ENCODE measurements around the gene BHLHE23.

The BHLHE23 gene

GRCh38 chr20:63006540-63007359 lies at the start of gene BHLHE23:
TSS of gene BHLHE23 (minus strand) at chr20:63006964. CDS start at chr20:63006774, 190 bp downstream.
- TF ChIP-seq CTCF (IDR thresholded peaks at IDR 0.05; ENCODE audit: low read depth, low read length, missing control alignments), result no peak
- Histone ChIP-seq H3K27ac (no peak within 1 kb of the TSS), H3K36me3 (replicated peaks) (no peaks in the 10 kb centered on the region), H3K27me3 (replicated peaks) (peaks cover 94% of the 10 kb centered on the region), H3K4me3 (ENCODE audit: low read depth, low read length) (no peak within 1 kb of the TSS)
- DNase-seq, result no peak
- in situ Hi-C loops (cut with HindIII; ENCODE audit: low pct_ligation_motif_present, low sequenced_read_pairs), result no loop called here

GRCh38 chr20:63055575-63056235 lies 48.9 kb upstream of the BHLHE23 start:
- H3K27me3 ChIP-seq (replicated peaks), result peaks cover 8% of the 10 kb centered on the region
- H3K4me3 ChIP-seq (ENCODE audit: low read depth, low read length), result no peak overlapping the region
- no peak for DNase-seq
- in situ Hi-C loops (cut with HindIII; ENCODE audit: low pct_ligation_motif_present, low sequenced_read_pairs), result no loop called here
- no peak for TF ChIP-seq CTCF (IDR thresholded peaks at IDR 0.05; ENCODE audit: low read depth, low read length, missing control alignments)
- H3K36me3 ChIP-seq (replicated peaks), result no peaks in the 10 kb centered on the region
- no peak overlapping the region for H3K27ac ChIP-seq

- Histone ChIP-seq H3K27me3 (replicated peaks) (peaks cover 8% of the 10 kb centered on the region), H3K36me3 (replicated peaks) (no peaks in the 10 kb centered on the region), H3K27ac (no peak overlapping the region), H3K4me3 (ENCODE audit: low read depth, low read length) (no peak overlapping the region)
- no peak for DNase-seq
- TF ChIP-seq CTCF (IDR thresholded peaks at IDR 0.05; ENCODE audit: low read depth, low read length, missing control alignments), result no peak
- in situ Hi-C loops (cut with HindIII; ENCODE audit: low pct_ligation_motif_present, low sequenced_read_pairs), result no loop called here
Observed at GRCh38 chr20:63054681-63055240, 48.0 kb upstream of the BHLHE23 start.

- peaks cover 8% of the 10 kb centered on the region for H3K27me3 ChIP-seq (replicated peaks)
- no peak for TF ChIP-seq CTCF (IDR thresholded peaks at IDR 0.05; ENCODE audit: low read depth, low read length, missing control alignments)
- in situ Hi-C loops (cut with HindIII; ENCODE audit: low pct_ligation_motif_present, low sequenced_read_pairs), result no loop called here
- no peaks in the 10 kb centered on the region for H3K36me3 ChIP-seq (replicated peaks)
- no peak overlapping the region for H3K4me3 ChIP-seq (ENCODE audit: low read depth, low read length)
- DNase-seq, result no peak
- no peak overlapping the region for H3K27ac ChIP-seq
Observed at GRCh38 chr20:63054103-63054474, 47.3 kb upstream of the BHLHE23 start.

- Histone ChIP-seq H3K4me3 (ENCODE audit: low read depth, low read length) (no peak overlapping the region), H3K27me3 (replicated peaks) (peaks cover 8% of the 10 kb centered on the region), H3K27ac (no peak overlapping the region), H3K36me3 (replicated peaks) (no peaks in the 10 kb centered on the region)
- in situ Hi-C loops (cut with HindIII; ENCODE audit: low pct_ligation_motif_present, low sequenced_read_pairs), result no loop called here
- DNase-seq, result no peak
- TF ChIP-seq CTCF (IDR thresholded peaks at IDR 0.05; ENCODE audit: low read depth, low read length, missing control alignments), result no peak
Observed at GRCh38 chr20:63053432-63054102, 46.8 kb upstream of the BHLHE23 start.
